Measurements from ENCODE around the gene SREBF2.

SREBF2 gene

GRCh38 chr22:41825376-41825775, 7.5 kb upstream of the SREBF2 start:
- WGBS = 59% methylated on average over 7 of the region's 7 CpGs
- peak overlapping the region; percentile 20 to 70 for H2BK12ac ChIP-seq (ENCODE audit: low read length in 2 of 2)

GRCh38 chr22:41826021-41826420, 6.9 kb upstream of the SREBF2 start:
- peak overlapping the region in 1 of 2 experiments; percentile 86 for H3K14ac ChIP-seq (ENCODE audit: low read length in 2 of 2)
- peaks cover 37% of the 10 kb centered on the region for H3K4me1 ChIP-seq (ENCODE audit: control insufficient read depth, insufficient read depth, low read depth, low read length)
- H4K91ac ChIP-seq (ENCODE audit: low read length) = peak overlapping the region; percentile 96
- H3K9me3 ChIP-seq (ENCODE audit: control insufficient read depth, low read length) = no peaks in the 10 kb centered on the region
- H2AK5ac ChIP-seq (ENCODE audit: low read length, severe bottlenecking) = no peak overlapping the region
- peak overlapping the region in 1 of 2 experiments; percentile 34 for H3K4me3 ChIP-seq (ENCODE audit: insufficient read depth in 1 of 2, low read depth in 1 of 2, low read length in 2 of 2)
- H3K36me3 ChIP-seq (ENCODE audit: control insufficient read depth in 1 of 2, insufficient read depth in 2 of 2, low read depth in 1 of 2, low read length in 2 of 2) = peaks cover 0 to 24% of the 10 kb centered on the region in 2 experiments
- peak overlapping the region; percentile 43 for H2BK120ac ChIP-seq (ENCODE audit: low read depth, low read length)
- H3K4ac ChIP-seq (ENCODE audit: low read depth in 1 of 2, low read length in 2 of 2) = peak overlapping the region; percentile 45 to 97
- no peak for DNase-seq
- H3K9ac ChIP-seq (ENCODE audit: low read length) = no peak overlapping the region
- no peaks in the 10 kb centered on the region for H3K27me3 ChIP-seq (ENCODE audit: control insufficient read depth in 1 of 2, insufficient read depth in 1 of 2, low read length in 2 of 2)
- peaks cover 9% of the 10 kb centered on the region for H3K79me1 ChIP-seq (replicated peaks; ENCODE audit: low read length, poor library complexity, severe bottlenecking)
- H3K27ac ChIP-seq (ENCODE audit: low read length, poor library complexity, severe bottlenecking) = no peak overlapping the region
- H3K23ac ChIP-seq (ENCODE audit: low read length in 2 of 2) = peak overlapping the region in 1 of 2 experiments; percentile 60
- no peak overlapping the region for H3K4me2 ChIP-seq (ENCODE audit: low read length, poor library complexity, severe bottlenecking)
- peak overlapping the region; percentile 75 for H2BK15ac ChIP-seq (ENCODE audit: low read depth, poor library complexity, severe bottlenecking)
- peak overlapping the region; percentile 82 for H4K8ac ChIP-seq (ENCODE audit: low read length)
- H2BK5ac ChIP-seq (ENCODE audit: low read depth, low read length, poor library complexity, severe bottlenecking) = no peak overlapping the region
- WGBS = 89% methylated on average over 3 of the region's 3 CpGs
- H3K18ac ChIP-seq (ENCODE audit: low read depth in 1 of 2, low read length in 2 of 2) = peak overlapping the region; percentile 87 to 94
- H2AFZ ChIP-seq (ENCODE audit: low read depth, low read length) = no peak overlapping the region
- peak overlapping the region; percentile 85 to 98 for H2BK12ac ChIP-seq (ENCODE audit: low read length in 2 of 2)

More at GRCh38 chr22:41825376-41825775, 7.5 kb upstream of the SREBF2 start:
- Histone ChIP-seq H2BK5ac (ENCODE audit: low read depth, low read length, poor library complexity, severe bottlenecking) (no peak overlapping the region), H3K36me3 (ENCODE audit: control insufficient read depth in 1 of 2, insufficient read depth in 2 of 2, low read depth in 1 of 2, low read length in 2 of 2) (peaks cover 0 to 24% of the 10 kb centered on the region in 2 experiments), H3K9me3 (ENCODE audit: control insufficient read depth, low read length) (no peaks in the 10 kb centered on the region), H3K23ac (ENCODE audit: low read length in 2 of 2) (no peak overlapping the region), H3K18ac (ENCODE audit: low read depth in 1 of 2, low read length in 2 of 2) (peak overlapping the region; percentile 71 to 87), H3K4me2 (ENCODE audit: low read length, poor library complexity, severe bottlenecking) (no peak overlapping the region), H4K91ac (ENCODE audit: low read length) (peak overlapping the region; percentile 96), H3K27ac (ENCODE audit: low read length, poor library complexity, severe bottlenecking) (no peak overlapping the region), H3K4me1 (ENCODE audit: control insufficient read depth, insufficient read depth, low read depth, low read length) (peaks cover 37% of the 10 kb centered on the region), H3K79me1 (replicated peaks; ENCODE audit: low read length, poor library complexity, severe bottlenecking) (peaks cover 9% of the 10 kb centered on the region), H3K4me3 (ENCODE audit: insufficient read depth in 1 of 2, low read depth in 1 of 2, low read length in 2 of 2) (no peak overlapping the region), H2AFZ (ENCODE audit: low read depth, low read length) (no peak overlapping the region), H2AK5ac (ENCODE audit: low read length, severe bottlenecking) (peak overlapping the region; percentile 3), H3K14ac (ENCODE audit: low read length in 2 of 2) (peak overlapping the region in 1 of 2 experiments; percentile 35), H3K4ac (ENCODE audit: low read depth in 1 of 2, low read length in 2 of 2) (peak overlapping the region; percentile 45 to 97), H4K8ac (ENCODE audit: low read length) (peak overlapping the region; percentile 82), H3K9ac (ENCODE audit: low read length) (no peak overlapping the region), H3K27me3 (ENCODE audit: control insufficient read depth in 1 of 2, insufficient read depth in 1 of 2, low read length in 2 of 2) (no peaks in the 10 kb centered on the region), H2BK15ac (ENCODE audit: low read depth, poor library complexity, severe bottlenecking) (peak overlapping the region; percentile 75), H2BK120ac (ENCODE audit: low read depth, low read length) (peak overlapping the region; percentile 50)
- DNase-seq = peak; percentile 30

DNA sequence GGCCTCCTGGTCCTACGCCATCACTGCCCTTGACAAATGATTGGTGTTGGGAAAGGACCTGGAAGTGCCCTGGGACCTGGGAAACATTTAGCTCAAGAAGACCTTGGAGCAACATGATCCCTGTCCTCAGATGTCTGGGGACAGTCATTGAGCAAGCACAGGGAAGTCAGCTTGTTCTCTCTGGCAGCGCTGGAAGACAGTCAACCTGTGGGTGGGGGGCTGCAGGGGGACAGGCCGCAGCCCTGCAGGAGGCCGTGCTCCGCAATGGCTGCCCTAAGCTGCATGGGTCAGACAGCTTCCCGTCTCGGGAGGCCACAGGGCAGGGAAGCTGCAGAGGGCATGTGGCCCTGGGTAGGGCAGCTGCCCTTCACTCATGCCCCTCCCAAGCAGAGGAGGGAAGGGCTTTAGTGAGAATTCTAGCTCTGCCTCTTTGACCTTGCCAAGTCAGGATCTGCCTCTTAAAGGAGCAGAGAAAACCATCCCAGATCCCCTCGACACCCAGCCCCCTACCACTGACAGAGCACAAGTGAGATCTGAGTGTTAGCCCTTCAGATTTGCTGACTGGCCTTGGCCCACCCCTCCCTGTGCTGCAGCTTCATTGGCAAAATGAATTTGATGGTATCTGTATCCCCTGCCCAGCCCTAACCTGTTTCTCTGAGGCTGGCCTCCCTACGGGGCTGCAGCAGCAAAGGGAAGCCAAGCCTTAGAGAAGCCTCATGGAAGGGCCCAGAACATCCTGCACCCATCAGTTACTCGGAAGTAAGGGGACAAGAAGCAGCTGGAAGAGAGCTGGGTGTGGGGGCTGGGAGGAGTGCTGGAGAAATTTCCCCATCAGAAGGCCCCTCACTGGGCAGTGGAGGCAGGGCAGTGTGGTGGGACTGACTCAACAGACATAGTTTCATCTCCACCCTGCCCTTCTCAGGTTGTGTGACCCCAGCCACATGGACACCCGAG, 6.2 kb upstream of the SREBF2 start:
- H2BK5ac ChIP-seq (ENCODE audit: low read depth, low read length, poor library complexity, severe bottlenecking) = no peak overlapping the region
- H3K4ac ChIP-seq (ENCODE audit: low read depth in 1 of 2, low read length in 2 of 2) = peak overlapping the region; percentile 45 to 97
- no peak overlapping the region for H3K4me2 ChIP-seq (ENCODE audit: low read length, poor library complexity, severe bottlenecking)
- no peak overlapping the region for H2AFZ ChIP-seq (ENCODE audit: low read depth, low read length)
- H3K4me3 ChIP-seq (ENCODE audit: insufficient read depth in 1 of 2, low read depth in 1 of 2, low read length in 2 of 2) = no peak overlapping the region
- peak overlapping the region; percentile 87 to 94 for H3K18ac ChIP-seq (ENCODE audit: low read depth in 1 of 2, low read length in 2 of 2)
- peak overlapping the region; percentile 96 for H4K91ac ChIP-seq (ENCODE audit: low read length)
- no peak overlapping the region for H3K9ac ChIP-seq (ENCODE audit: low read length)
- peaks cover 0 to 21% of the 10 kb centered on the region in 2 experiments for H3K36me3 ChIP-seq (ENCODE audit: control insufficient read depth in 1 of 2, insufficient read depth in 2 of 2, low read depth in 1 of 2, low read length in 2 of 2)
- no peak overlapping the region for H3K27ac ChIP-seq (ENCODE audit: low read length, poor library complexity, severe bottlenecking)
- no peak overlapping the region for H2AK5ac ChIP-seq (ENCODE audit: low read length, severe bottlenecking)
- H3K27me3 ChIP-seq (ENCODE audit: control insufficient read depth in 1 of 2, insufficient read depth in 1 of 2, low read length in 2 of 2) = no peaks in the 10 kb centered on the region
- H2BK15ac ChIP-seq (ENCODE audit: low read depth, poor library complexity, severe bottlenecking) = peak overlapping the region; percentile 75
- H2BK12ac ChIP-seq (ENCODE audit: low read length in 2 of 2) = peak overlapping the region; percentile 85 to 98
- peak overlapping the region in 1 of 2 experiments; percentile 86 for H3K14ac ChIP-seq (ENCODE audit: low read length in 2 of 2)
- H3K23ac ChIP-seq (ENCODE audit: low read length in 2 of 2) = no peak overlapping the region
- H3K4me1 ChIP-seq (ENCODE audit: control insufficient read depth, insufficient read depth, low read depth, low read length) = peaks cover 34% of the 10 kb centered on the region
- no peaks in the 10 kb centered on the region for H3K9me3 ChIP-seq (ENCODE audit: control insufficient read depth, low read length)
- peak overlapping the region; percentile 43 for H2BK120ac ChIP-seq (ENCODE audit: low read depth, low read length)
- 85% methylated on average over 11 of the region's 11 CpGs for WGBS
- no peak for DNase-seq
- H3K79me1 ChIP-seq (replicated peaks; ENCODE audit: low read length, poor library complexity, severe bottlenecking) = peaks cover 9% of the 10 kb centered on the region
- H4K8ac ChIP-seq (ENCODE audit: low read length) = peak overlapping the region; percentile 83

DNA sequence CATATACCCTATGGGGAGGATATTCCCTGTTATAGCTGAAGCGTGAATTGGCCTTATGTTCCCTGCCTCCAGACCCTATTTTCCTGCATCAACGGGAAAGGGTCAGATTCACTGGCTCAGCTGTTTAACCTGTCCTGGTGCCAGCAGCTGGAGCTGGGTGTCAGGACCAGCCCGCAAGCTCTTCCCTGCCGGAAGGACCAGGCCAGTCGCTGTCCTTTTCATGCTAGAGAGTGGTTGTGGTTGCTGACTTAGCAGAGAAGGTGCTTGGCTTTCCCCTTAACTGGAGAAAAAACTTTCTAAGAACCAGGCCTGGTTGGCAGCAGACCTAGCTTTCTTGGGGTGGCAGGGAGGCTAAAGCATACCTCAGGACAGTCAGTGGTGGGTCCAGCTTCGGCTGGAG, 5.2 kb upstream of the SREBF2 start:
- H3K4me1 ChIP-seq (ENCODE audit: control insufficient read depth, insufficient read depth, low read depth, low read length) = peaks cover 30% of the 10 kb centered on the region
- no peak for DNase-seq
- no peak overlapping the region for H2AK5ac ChIP-seq (ENCODE audit: low read length, severe bottlenecking)
- peak overlapping the region in 1 of 2 experiments; percentile 79 for H2BK12ac ChIP-seq (ENCODE audit: low read length in 2 of 2)
- no peak overlapping the region for H2BK15ac ChIP-seq (ENCODE audit: low read depth, poor library complexity, severe bottlenecking)
- H3K18ac ChIP-seq (ENCODE audit: low read depth in 1 of 2, low read length in 2 of 2) = no peak overlapping the region
- H3K4me3 ChIP-seq (ENCODE audit: insufficient read depth in 1 of 2, low read depth in 1 of 2, low read length in 2 of 2) = no peak overlapping the region
- no peaks in the 10 kb centered on the region for H3K9me3 ChIP-seq (ENCODE audit: control insufficient read depth, low read length)
- WGBS = 97% methylated on average over 6 of the region's 6 CpGs
- no peak overlapping the region for H3K27ac ChIP-seq (ENCODE audit: low read length, poor library complexity, severe bottlenecking)
- no peak overlapping the region for H4K8ac ChIP-seq (ENCODE audit: low read length)
- peaks cover 9% of the 10 kb centered on the region for H3K79me1 ChIP-seq (replicated peaks; ENCODE audit: low read length, poor library complexity, severe bottlenecking)
- no peak overlapping the region for H3K14ac ChIP-seq (ENCODE audit: low read length in 2 of 2)
- peaks cover 0 to 18% of the 10 kb centered on the region in 2 experiments for H3K36me3 ChIP-seq (ENCODE audit: control insufficient read depth in 1 of 2, insufficient read depth in 2 of 2, low read depth in 1 of 2, low read length in 2 of 2)
- H4K91ac ChIP-seq (ENCODE audit: low read length) = no peak overlapping the region
- no peaks in the 10 kb centered on the region for H3K27me3 ChIP-seq (ENCODE audit: control insufficient read depth in 1 of 2, insufficient read depth in 1 of 2, low read length in 2 of 2)
- H3K4ac ChIP-seq (ENCODE audit: low read depth in 1 of 2, low read length in 2 of 2) = peak overlapping the region in 1 of 2 experiments; percentile 24
- H3K23ac ChIP-seq (ENCODE audit: low read length in 2 of 2) = no peak overlapping the region
- H3K4me2 ChIP-seq (ENCODE audit: low read length, poor library complexity, severe bottlenecking) = no peak overlapping the region
- H2AFZ ChIP-seq (ENCODE audit: low read depth, low read length) = no peak overlapping the region
- H2BK5ac ChIP-seq (ENCODE audit: low read depth, low read length, poor library complexity, severe bottlenecking) = no peak overlapping the region
- H3K9ac ChIP-seq (ENCODE audit: low read length) = no peak overlapping the region
- H2BK120ac ChIP-seq (ENCODE audit: low read depth, low read length) = no peak overlapping the region

Measured in mesenchymal stem cell (in vitro differentiated cells and primary cell).